Type B pancreatic cell (in vitro differentiated cells): ENCODE measurements around the gene PHLDB3. TPM values are rescaled to one million over a fixed set of nuclear protein-coding genes. Genes with fewer than 3 reads are reported as not detected.
A peak's percentile ranks its signal among the peaks of the same experiment; 100 is the strongest.
"Not testable (repeated sequence)": the region's sequence is repeated elsewhere in the genome, so short reads cannot be mapped to it uniquely, and the experiment has no call there.

ENCODE experiments used
- DNase-seq: peaks from one replicate; pipeline ENCODE4 v3.0.0; 2021; ENCODE audit warnings: mixed read lengths; ENCODE audit not compliant: unreplicated experiment; ENCODE audit errors: extremely low spot score
- H3K27ac Mint-ChIP-seq: 2 replicates; pipeline ENCODE4 v1.8.0; 2021; ENCODE audit warnings: mild to moderate bottlenecking, mixed read lengths
- H3K27me3 Mint-ChIP-seq: 2 replicates; pipeline ENCODE4 v1.8.0; 2021; ENCODE audit warnings: mixed read lengths
- H3K36me3 Mint-ChIP-seq: 2 replicates; pipeline ENCODE4 v1.8.0; 2021; ENCODE audit warnings: mixed read lengths
- H3K4me1 Mint-ChIP-seq: one replicate; pipeline ENCODE4 v1.8.0; 2021; ENCODE audit warnings: mixed read lengths; ENCODE audit not compliant: unreplicated experiment
- H3K4me3 Mint-ChIP-seq: 2 replicates; pipeline ENCODE4 v1.8.0; 2021; ENCODE audit warnings: mild to moderate bottlenecking, mixed read lengths
- H3K9me3 Mint-ChIP-seq: 2 replicates; pipeline ENCODE4 v1.8.0; 2021; ENCODE audit warnings: mixed read lengths
- CTCF ChIP-seq: fragments of 200-600 bp; sonication (generic); conservative IDR thresholded peaks from 2 replicates; pipeline ENCODE4 v1.5.0; 2021; ENCODE audit warnings: antibody characterized with exemption, mild to moderate bottlenecking
- total RNA-seq: library from RNA; stranded (reverse); gene quantifications from 2 replicates; pipeline ENCODE4 v1.2.1, GENCODE V29; 2021; ENCODE audit warnings: low replicate concordance

The PHLDB3 gene
- total RNA-seq, 1 donor from 2014 or later = 37.9 TPM

GRCh38 chr19:43519436-43520088, 15.0 kb upstream of the PHLDB3 start:
- peak overlapping the region; percentile 94 for H3K27ac Mint-ChIP-seq
- TF ChIP-seq CTCF = peak; percentile 97
- H3K36me3 Mint-ChIP-seq = peaks cover 9% of the 10 kb centered on the region
- no peak for DNase-seq
- no peaks in the 10 kb centered on the region for H3K27me3 Mint-ChIP-seq
- H3K9me3 Mint-ChIP-seq = no peaks in the 10 kb centered on the region
- peaks cover 6% of the 10 kb centered on the region for H3K4me1 Mint-ChIP-seq
- H3K4me3 Mint-ChIP-seq = peak overlapping the region; percentile 60

- peak overlapping the region; percentile 62 for H3K4me3 Mint-ChIP-seq
- no peak for DNase-seq
- peaks cover 6% of the 10 kb centered on the region for H3K4me1 Mint-ChIP-seq
- H3K36me3 Mint-ChIP-seq = peaks cover 13% of the 10 kb centered on the region
- H3K9me3 Mint-ChIP-seq = no peaks in the 10 kb centered on the region
- H3K27ac Mint-ChIP-seq = peak overlapping the region; percentile 94
- TF ChIP-seq CTCF = no peak
- H3K27me3 Mint-ChIP-seq = no peaks in the 10 kb centered on the region
These were observed 13.5 kb upstream of the PHLDB3 start for GRCh38 chr19:43518051-43518450.

- H3K27me3 Mint-ChIP-seq, H3K9me3 Mint-ChIP-seq, DNase-seq, H3K4me3 Mint-ChIP-seq, H3K4me1 Mint-ChIP-seq: not testable (repeated sequence)
- Mint-ChIP-seq H3K36me3 (peaks cover 32% of the 10 kb centered on the region), H3K27ac (peak overlapping the region; percentile 4)
These were observed 7.9 kb upstream of the PHLDB3 start for GRCh38 chr19:43512399-43512798.

GRCh38 chr19:43511324-43511723, 6.8 kb upstream of the PHLDB3 start:
- Mint-ChIP-seq H3K9me3 (no peaks in the 10 kb centered on the region), H3K36me3 (peaks cover 32% of the 10 kb centered on the region), H3K27ac (no peak overlapping the region), H3K4me1 (no peaks in the 10 kb centered on the region), H3K4me3 (no peak overlapping the region), H3K27me3 (no peaks in the 10 kb centered on the region)
- TF ChIP-seq CTCF = no peak
- no peak for DNase-seq

GRCh38 chr19:43510713-43511112, 6.2 kb upstream of the PHLDB3 start:
- Mint-ChIP-seq H3K27ac (no peak overlapping the region), H3K36me3 (peaks cover 32% of the 10 kb centered on the region), H3K4me1 (no peaks in the 10 kb centered on the region), H3K27me3 (no peaks in the 10 kb centered on the region), H3K4me3 (no peak overlapping the region), H3K9me3 (no peaks in the 10 kb centered on the region)
- no peak for TF ChIP-seq CTCF
- DNase-seq = no peak

- Mint-ChIP-seq H3K27ac (peak overlapping the region; percentile 72), H3K9me3 (no peaks in the 10 kb centered on the region), H3K27me3 (no peaks in the 10 kb centered on the region), H3K36me3 (peaks cover 36% of the 10 kb centered on the region), H3K4me3 (no peak overlapping the region), H3K4me1 (peaks cover 16% of the 10 kb centered on the region)
- TF ChIP-seq CTCF = no peak
- no peak for DNase-seq
These were observed 3.3 kb upstream of the PHLDB3 start for GRCh38 chr19:43507880-43508279.
